M059J (cell line): ENCODE data around the gene SNRNP25. TPM values are rescaled to one million over a fixed set of nuclear protein-coding genes. Genes with fewer than 3 reads are reported as not detected.

Source experiments
- DNase-seq: peaks from one replicate; pipeline ENCODE4 v3.0.0-alpha.2; 2012; ENCODE audit warnings: low read depth
- total RNA-seq: library from RNA; depleted of rRNA; stranded (reverse); fragments of >200 nt; shearing (Covaris generic); gene quantifications from 2 replicates; pipeline ENCODE4 v1.2.3, GENCODE V29; 2014

SNRNP25 gene
- total RNA-seq, 1 experiment from 2014 or later = 50.4 TPM

- no peak for DNase-seq
Observed at GRCh38 chr16:62968-63391, 9.4 kb downstream of the SNRNP25 start.

GRCh38 chr16:63466-63865, 9.8 kb downstream of the SNRNP25 start:
- DNase-seq = no peak

GRCh38 chr16:63998-64913, 10.6 kb downstream of the SNRNP25 start:
- DNase-seq = no peak

- no peak for DNase-seq
Observed at GRCh38 chr16:64914-65255, 11.3 kb downstream of the SNRNP25 start.

- DNase-seq = peak; percentile 69
Observed at GRCh38 chr16:65745-66144, 12.1 kb downstream of the SNRNP25 start.

- DNase-seq = no peak
Observed at GRCh38 chr16:66309-67182, 12.9 kb downstream of the SNRNP25 start.

DNA sequence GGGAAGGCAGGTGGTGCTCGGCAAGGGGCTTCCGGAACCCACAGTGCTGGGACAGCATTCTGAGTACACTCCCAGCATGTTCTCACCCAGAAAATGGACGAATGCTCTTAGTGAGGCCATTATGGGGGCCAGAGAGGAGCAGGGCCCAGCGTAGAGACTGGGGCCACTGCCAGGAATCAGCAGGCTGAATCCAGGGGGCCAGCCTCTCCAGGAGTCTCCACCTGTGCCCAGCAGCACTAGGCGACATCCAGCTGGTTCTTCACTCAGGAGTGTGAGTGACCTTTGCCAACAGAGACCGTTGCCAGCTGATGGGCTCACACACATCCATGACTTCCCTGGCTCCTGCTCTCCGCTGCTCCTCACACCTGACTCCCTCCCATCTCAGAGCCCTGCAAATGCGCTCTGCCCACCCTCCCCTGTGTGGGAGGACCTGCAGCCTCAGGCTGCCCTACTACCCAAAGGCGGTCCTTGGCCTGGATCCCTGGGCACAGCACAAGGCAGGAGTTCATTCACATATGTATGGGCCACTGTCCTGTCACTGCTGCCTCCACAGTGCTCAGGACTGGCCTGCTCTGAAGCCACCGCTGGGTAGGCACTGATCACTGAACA, 13.7 kb downstream of the SNRNP25 start:
- DNase-seq = no peak

DNA sequence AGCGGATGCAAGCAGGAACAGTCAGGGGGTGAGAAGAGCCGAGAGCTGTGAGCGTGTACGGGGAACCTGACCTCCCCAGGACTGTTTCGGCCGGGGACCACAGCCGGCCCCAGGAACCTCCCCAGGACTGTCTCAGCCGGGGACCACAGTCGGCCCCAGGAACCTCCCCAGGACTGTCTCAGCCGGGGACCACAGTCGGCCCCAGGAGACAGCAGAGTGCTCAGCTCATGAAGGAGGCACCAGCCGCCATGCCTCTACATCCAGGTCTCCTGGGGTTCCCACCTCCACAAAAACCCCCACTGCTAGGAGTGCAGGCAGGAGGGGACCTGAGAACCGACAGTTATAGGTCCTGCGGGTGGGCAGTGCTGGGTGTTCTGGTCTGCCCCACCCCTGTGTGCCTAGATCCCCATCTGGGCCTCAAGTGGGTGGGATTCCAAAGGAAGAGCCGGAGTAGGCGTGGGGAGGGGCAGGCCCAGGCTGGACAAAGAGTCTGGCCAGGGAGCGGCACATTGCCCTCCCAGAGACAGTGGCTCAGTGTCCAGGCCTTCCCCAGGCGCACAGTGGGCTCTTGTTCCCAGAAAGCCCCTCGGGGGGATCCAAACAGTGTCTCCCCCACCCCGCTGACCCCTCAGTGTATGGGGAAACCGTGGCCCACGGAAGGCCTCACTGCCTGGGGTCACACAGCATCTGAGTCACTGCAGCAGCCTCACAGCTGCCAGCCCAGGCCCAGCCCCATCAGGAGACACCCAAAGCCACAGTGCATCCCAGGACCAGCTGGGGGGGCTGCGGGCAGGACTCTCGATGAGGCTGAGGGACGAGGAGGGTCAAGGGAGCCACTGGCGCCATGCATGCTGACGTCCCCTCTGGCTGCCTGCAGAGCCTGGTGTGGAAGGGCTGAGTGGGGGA, 14.5 kb downstream of the SNRNP25 start:
- DNase-seq = no peak

DNA sequence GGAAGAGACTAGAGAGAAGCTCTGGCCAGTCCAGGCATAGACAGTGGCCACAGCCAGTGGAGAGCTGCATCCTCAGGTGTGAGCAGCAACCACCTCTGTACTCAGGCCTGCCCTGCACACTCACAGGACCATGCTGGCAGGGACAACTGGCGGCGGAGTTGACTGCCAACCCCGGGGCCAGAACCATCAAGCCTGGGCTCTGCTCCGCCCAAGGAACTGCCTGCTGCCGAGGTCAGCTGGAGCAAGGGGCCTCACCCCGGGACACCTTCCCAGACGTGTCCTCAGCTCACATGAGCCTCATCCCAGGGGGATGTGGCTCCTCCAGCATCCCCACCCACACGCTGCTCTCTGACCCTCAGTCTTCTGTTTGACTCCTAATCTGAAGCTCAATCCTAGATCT, 15.6 kb downstream of the SNRNP25 start:
- DNase-seq = no peak

DNA sequence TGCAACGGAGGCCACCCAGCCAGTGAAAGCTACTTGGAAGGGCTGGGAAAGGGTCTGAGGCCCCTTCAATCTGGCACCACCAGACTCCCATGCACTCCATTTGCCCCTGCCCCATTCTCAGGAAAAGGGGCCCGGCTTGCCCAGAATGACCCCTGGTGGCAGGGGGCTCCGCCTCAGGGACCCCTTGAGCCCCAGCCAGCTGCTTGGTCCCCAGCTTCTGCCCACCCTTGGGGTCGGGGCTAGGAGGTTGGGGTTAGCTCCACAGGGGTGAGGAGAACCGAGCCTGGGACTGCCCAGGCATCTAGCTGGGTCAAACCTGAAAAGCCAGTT, 17.5 kb downstream of the SNRNP25 start:
- DNase-seq = no peak

DNA sequence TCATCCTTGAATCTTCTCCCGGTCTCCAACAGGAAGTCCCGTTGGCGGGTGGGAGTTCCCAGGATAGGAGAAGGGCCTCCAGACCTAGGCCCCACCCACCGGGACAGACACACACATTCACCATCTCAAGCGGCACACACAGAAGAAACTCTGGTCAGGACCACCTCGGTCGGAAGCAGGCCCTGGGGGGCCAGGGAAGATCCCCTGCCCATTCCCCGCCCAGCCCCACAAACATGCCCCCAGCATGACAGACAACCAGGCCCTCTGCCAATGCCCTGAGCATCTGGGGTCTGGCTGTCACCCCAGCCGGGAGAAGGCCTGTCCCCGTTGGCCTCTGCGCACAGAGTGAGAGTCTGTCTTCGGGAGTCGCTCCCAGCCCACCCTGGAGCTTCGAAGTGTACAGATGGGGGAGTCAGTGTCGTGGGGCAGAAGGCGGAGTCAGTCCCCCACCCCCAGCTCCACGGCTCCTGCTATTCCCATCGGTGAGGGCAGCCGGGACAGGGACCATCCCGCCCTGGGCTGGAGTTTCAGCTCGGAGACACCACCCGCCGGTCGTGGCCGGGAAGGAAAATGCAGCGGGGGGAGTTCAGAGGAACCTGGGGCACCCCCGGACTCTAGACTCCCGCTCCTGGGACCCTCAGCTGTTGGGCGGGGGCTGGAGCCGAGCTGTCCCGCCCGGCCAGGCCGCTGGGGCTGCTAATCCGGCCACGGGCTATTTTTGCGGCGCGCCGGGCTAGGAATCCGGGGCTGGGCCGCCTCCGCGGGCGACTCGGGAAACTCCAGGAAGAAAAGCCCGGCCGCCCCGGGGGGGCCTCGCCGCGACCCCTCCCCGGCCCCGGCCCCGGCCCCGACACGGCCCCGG, 18.1 kb downstream of the SNRNP25 start:
- DNase-seq = peak; percentile 78

DNA sequence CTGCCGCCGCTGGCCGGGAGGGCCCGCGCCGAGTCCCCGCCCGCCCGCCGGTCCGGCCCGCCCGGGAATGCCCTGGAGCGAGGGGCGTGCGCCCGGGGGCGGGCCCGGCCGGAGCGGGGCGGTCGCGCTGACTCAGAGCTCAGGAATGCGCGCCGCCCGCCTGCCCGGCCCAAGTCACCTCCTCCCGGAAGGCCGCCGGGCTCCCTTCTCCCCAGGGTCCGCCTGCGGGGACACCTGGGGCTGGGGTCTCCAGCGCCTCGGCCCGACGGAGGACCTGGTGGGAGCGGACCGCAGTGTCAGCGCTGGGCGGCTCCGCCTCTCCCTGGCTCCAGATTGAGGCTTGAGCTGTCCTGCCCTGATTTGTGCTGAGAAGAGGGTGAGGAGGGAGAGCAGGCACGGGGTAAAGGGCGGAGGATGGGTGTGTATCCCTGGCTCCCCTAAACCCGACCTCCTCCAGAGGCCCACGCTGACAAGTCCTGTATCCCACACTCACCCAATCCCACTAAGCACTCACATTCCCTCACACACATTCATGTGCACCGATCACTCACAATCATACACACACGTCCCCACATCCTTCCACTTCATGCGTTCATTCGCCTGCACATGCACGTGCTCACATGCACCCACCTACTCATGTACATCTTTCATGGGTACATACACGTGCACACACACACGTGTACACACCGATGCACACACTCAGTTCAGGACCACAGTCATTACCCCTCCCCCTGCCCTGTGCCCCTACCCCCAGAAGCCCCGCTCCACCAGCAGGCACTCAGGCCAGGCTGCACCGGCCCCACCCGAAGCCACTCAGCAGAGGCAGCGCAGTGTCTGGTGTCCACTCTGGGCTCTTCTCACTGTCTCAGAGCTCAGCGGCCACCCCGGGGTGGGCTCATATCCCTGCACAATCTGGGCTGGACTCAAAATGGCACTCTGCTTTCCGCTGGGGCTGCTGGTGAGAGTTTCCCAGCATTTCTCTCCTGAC, 19.2 kb downstream of the SNRNP25 start, which contains the start of gene RHBDF1:
Gene RHBDF1 (minus strand): TSS at position 71 of the 988 bp plus-strand sequence. CDS start 7,616 bp downstream, outside the sequence.
- DNase-seq = peak; percentile 44

DNA sequence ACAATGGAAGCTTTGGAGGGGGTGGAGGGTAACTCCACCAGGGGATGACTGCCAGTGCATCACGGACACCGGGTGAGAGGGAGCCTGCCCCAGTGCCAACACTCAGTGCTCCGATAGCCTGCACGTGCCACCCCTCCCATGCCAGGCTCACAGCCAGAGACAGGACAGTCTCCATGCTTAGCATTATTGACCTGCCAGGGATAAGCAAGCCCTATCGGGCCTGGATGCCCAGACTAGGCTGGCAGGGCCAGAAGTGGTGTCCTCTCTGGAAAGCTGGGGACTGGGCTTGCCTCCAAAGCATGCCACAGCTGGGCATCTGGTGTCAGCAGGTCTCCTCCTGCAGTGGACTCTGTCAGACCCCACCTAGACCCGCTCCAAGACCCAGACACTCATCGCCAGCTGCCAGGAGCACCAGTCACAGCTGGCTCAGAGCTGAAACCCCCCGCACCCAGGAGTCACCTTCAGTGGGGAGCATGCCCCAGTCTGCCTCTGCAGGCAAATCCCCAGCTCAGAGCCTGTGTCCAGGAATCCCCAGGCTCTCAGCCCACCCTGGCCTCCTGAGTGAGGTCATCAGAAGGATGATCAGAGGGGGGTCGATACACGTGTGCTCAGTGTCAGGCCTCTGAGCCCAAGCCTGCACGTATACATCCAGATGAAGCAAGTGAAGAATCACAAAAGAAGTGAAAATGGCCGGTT, 20.6 kb downstream of the SNRNP25 start:
- DNase-seq = no peak

- no peak for DNase-seq
Observed at GRCh38 chr16:74747-75334, 21.2 kb downstream of the SNRNP25 start.

GRCh38 chr16:75580-76501, 22.2 kb downstream of the SNRNP25 start:
- DNase-seq = peak; percentile 63

DNA sequence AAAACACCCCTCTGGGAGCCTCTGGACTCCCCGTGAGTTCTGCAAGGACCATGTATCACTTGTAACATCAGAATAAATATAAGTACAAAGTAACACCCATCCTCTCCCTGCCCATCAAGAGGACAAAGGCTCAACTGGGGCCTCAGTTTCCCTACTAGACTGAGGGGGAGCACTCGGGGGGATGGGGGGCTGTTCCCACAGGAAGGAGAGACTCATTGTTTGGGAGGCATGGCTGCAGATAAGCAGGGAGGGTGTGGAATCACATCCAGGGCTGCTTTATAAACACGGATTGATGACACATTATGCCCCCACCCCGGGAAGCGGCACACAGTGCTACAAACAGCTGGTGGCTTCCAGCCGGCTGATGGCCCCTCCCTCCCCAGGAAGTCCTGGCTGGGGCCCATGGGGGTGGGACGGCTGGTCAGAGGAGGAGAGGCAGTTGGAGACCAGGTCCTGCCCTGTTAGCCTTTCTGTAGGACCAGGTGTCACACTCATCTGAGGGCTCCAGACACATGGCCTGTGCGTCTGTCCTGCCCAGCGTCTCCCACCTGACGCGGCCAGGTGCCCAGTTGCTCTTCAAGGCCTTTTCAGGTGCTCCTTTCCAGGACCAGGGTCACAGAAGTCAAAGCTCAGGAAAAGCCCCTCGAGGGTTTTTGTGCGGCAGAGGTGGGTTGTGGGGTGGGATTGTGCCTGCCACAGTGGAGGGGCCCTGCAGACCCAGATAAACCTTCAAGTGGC, 23.1 kb downstream of the SNRNP25 start:
- peak; percentile 89 for DNase-seq
